ENCODE data around the gene ZSWIM8.

The ZSWIM8 gene

DNA sequence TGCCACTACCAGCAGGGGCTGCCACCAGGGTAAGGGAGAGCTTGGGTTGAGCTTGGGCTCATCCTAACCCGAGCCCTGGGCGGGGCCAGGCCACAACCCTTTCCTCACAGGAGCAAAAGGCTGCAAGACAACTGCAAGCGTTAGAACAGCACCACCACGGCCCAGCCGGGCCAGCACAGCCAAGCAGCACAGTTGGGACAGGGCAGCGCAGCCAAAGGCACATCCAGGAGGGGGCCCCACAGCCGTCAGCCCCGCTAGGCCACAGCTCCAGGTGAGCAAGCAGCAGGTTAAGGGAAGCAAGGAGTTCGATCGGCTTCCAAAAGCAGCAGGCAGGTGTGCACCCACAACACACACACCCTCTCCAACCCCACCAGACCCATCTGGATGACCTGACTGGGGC lies 33.0 kb downstream of the ZSWIM8 start:
- Histone ChIP-seq H2BK5ac (ENCODE audit: low read depth, low read length, poor library complexity) (no peak overlapping the region), H4K91ac (ENCODE audit: low read depth, low read length) (no peak overlapping the region), H4K12ac (ENCODE audit: low read depth, low read length) (no peak overlapping the region), H3K4ac (ENCODE audit: low read depth, low read length) (no peak overlapping the region), H3K18ac (ENCODE audit: low read length) (no peak overlapping the region), H4K8ac (ENCODE audit: low read depth, low read length) (no peak overlapping the region), H3K9me3 (ENCODE audit: insufficient read depth, low read depth, low read length) (peaks cover 1% of the 10 kb centered on the region), H2AK5ac (ENCODE audit: low read length) (no peak overlapping the region), H3K4me3 (ENCODE audit: low read depth, low read length) (no peak overlapping the region), H3K79me1 (ENCODE audit: low read length) (no peaks in the 10 kb centered on the region), H3K36me3 (ENCODE audit: control insufficient read depth in 1 of 2, insufficient read depth in 2 of 2, low read length in 2 of 2) (peaks cover 21 to 22% of the 10 kb centered on the region in 2 experiments), H3K14ac (ENCODE audit: low read length) (no peak overlapping the region), H2BK12ac (ENCODE audit: low read length) (no peak overlapping the region), H2AFZ (ENCODE audit: insufficient read depth, low read length, poor library complexity) (no peak overlapping the region), H3K79me2 (ENCODE audit: control insufficient read depth, insufficient read depth, low read length, poor library complexity) (no peaks in the 10 kb centered on the region), H3K4me1 (ENCODE audit: control insufficient read depth in 1 of 2, insufficient read depth in 2 of 2, low read length in 2 of 2) (peaks cover 0 to 5% of the 10 kb centered on the region in 2 experiments), H3K9ac (ENCODE audit: low read length) (no peak overlapping the region), H2BK120ac (ENCODE audit: insufficient read depth, low read length, poor library complexity) (no peak overlapping the region), H3K23ac (ENCODE audit: low read length) (no peak overlapping the region), H3K27ac (ENCODE audit: low read depth, low read length) (no peak overlapping the region), H3K4me2 (ENCODE audit: low read length) (no peak overlapping the region), H3K27me3 (ENCODE audit: insufficient read depth, low read length) (no peaks in the 10 kb centered on the region)
- DNase-seq, result no peak
- no CpG with 5 or more reads among the region's 10 CpGs for WGBS (ENCODE audit: extremely low coverage, insufficient coverage, insufficient read length)

DNA sequence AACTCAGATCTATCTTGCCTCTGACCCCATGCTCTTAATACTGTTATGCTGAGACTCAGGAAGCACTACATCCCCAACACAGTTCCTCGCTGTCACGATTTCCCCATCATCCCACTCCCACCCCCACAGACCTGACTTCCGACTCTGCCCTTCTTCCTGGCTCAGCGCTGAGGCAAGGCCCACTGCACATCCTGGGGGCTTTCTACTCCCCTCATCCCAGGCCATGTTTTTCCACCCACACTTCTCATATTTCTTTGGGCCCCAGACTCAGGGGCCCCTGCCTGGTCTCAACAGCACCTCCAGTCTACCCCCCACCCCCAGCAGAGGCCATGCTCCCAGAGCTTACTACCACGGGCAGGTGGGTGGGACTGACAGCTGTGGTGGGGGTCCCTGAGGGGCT lies 33.7 kb downstream of the ZSWIM8 start:
- Histone ChIP-seq H3K79me2 (ENCODE audit: control insufficient read depth, insufficient read depth, low read length, poor library complexity) (no peaks in the 10 kb centered on the region), H3K14ac (ENCODE audit: low read length) (no peak overlapping the region), H2AFZ (ENCODE audit: insufficient read depth, low read length, poor library complexity) (no peak overlapping the region), H2AK5ac (ENCODE audit: low read length) (no peak overlapping the region), H3K18ac (ENCODE audit: low read length) (no peak overlapping the region), H3K79me1 (ENCODE audit: low read length) (no peaks in the 10 kb centered on the region), H3K4me3 (ENCODE audit: low read depth, low read length) (no peak overlapping the region), H4K91ac (ENCODE audit: low read depth, low read length) (no peak overlapping the region), H3K9me3 (ENCODE audit: insufficient read depth, low read depth, low read length) (peaks cover 1% of the 10 kb centered on the region), H3K9ac (ENCODE audit: low read length) (no peak overlapping the region), H2BK5ac (ENCODE audit: low read depth, low read length, poor library complexity) (no peak overlapping the region), H3K4me2 (ENCODE audit: low read length) (no peak overlapping the region), H4K8ac (ENCODE audit: low read depth, low read length) (no peak overlapping the region), H3K4ac (ENCODE audit: low read depth, low read length) (no peak overlapping the region), H2BK120ac (ENCODE audit: insufficient read depth, low read length, poor library complexity) (no peak overlapping the region), H4K12ac (ENCODE audit: low read depth, low read length) (no peak overlapping the region), H3K27ac (ENCODE audit: low read depth, low read length) (no peak overlapping the region), H3K27me3 (ENCODE audit: insufficient read depth, low read length) (no peaks in the 10 kb centered on the region), H3K23ac (ENCODE audit: low read length) (no peak overlapping the region), H2BK12ac (ENCODE audit: low read length) (no peak overlapping the region), H3K4me1 (ENCODE audit: control insufficient read depth in 1 of 2, insufficient read depth in 2 of 2, low read length in 2 of 2) (peaks cover 0 to 5% of the 10 kb centered on the region in 2 experiments), H3K36me3 (ENCODE audit: control insufficient read depth in 1 of 2, insufficient read depth in 2 of 2, low read length in 2 of 2) (peaks cover 21% of the 10 kb centered on the region in 2 experiments)
- no CpG with 5 or more reads among the region's 5 CpGs for WGBS (ENCODE audit: extremely low coverage, insufficient coverage, insufficient read length)
- no peak for DNase-seq

DNA sequence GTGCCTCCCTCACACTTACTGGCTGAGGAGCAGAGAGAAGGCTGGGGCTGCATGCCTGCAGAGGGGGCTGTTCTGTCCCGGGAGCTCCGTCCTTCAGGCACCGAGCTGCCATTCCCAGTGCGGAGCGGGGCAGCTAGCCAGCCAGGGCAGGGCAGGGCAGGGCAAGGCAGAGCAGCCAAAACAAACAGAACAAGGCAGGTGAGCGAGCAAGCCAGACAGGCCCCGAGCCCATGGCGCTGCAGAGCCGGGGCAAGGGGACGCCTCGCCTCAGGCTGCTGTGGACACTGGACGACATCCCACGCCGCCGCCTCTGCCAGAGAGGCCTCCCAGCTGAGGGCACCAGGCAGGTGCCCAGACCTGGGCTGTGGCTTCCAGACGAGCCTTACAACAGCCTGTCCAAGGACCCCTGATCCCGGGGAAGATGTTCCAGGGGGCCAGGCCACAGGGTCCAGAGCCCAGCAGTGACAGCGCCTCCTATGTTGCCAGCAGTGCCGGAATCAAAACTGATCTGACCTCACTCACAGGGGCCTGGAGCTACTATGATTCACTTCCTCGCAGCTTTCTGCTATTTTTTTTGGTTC lies 34.2 kb downstream of the ZSWIM8 start:
- H3K18ac ChIP-seq (ENCODE audit: low read length), result no peak overlapping the region
- no peak overlapping the region for H3K14ac ChIP-seq (ENCODE audit: low read length)
- no CpG with 5 or more reads among the region's 20 CpGs for WGBS (ENCODE audit: extremely low coverage, insufficient coverage, insufficient read length)
- H3K79me2 ChIP-seq (ENCODE audit: control insufficient read depth, insufficient read depth, low read length, poor library complexity), result no peaks in the 10 kb centered on the region
- H4K91ac ChIP-seq (ENCODE audit: low read depth, low read length), result no peak overlapping the region
- H2BK120ac ChIP-seq (ENCODE audit: insufficient read depth, low read length, poor library complexity), result no peak overlapping the region
- H2BK12ac ChIP-seq (ENCODE audit: low read length), result no peak overlapping the region
- peaks cover 0 to 5% of the 10 kb centered on the region in 2 experiments for H3K4me1 ChIP-seq (ENCODE audit: control insufficient read depth in 1 of 2, insufficient read depth in 2 of 2, low read length in 2 of 2)
- H3K79me1 ChIP-seq (ENCODE audit: low read length), result no peaks in the 10 kb centered on the region
- no peak overlapping the region for H3K27ac ChIP-seq (ENCODE audit: low read depth, low read length)
- H3K27me3 ChIP-seq (ENCODE audit: insufficient read depth, low read length), result no peaks in the 10 kb centered on the region
- no peak overlapping the region for H2AK5ac ChIP-seq (ENCODE audit: low read length)
- no peak overlapping the region for H4K12ac ChIP-seq (ENCODE audit: low read depth, low read length)
- no peak overlapping the region for H3K4ac ChIP-seq (ENCODE audit: low read depth, low read length)
- H3K36me3 ChIP-seq (ENCODE audit: control insufficient read depth in 1 of 2, insufficient read depth in 2 of 2, low read length in 2 of 2), result peaks cover 24% of the 10 kb centered on the region in 2 experiments
- no peak overlapping the region for H3K4me2 ChIP-seq (ENCODE audit: low read length)
- DNase-seq, result no peak
- H3K23ac ChIP-seq (ENCODE audit: low read length), result no peak overlapping the region
- no peak overlapping the region for H3K9ac ChIP-seq (ENCODE audit: low read length)
- H2BK5ac ChIP-seq (ENCODE audit: low read depth, low read length, poor library complexity), result no peak overlapping the region
- H2AFZ ChIP-seq (ENCODE audit: insufficient read depth, low read length, poor library complexity), result no peak overlapping the region
- H3K4me3 ChIP-seq (ENCODE audit: low read depth, low read length), result no peak overlapping the region
- H4K8ac ChIP-seq (ENCODE audit: low read depth, low read length), result no peak overlapping the region
- peaks cover 1% of the 10 kb centered on the region for H3K9me3 ChIP-seq (ENCODE audit: insufficient read depth, low read depth, low read length)

DNA sequence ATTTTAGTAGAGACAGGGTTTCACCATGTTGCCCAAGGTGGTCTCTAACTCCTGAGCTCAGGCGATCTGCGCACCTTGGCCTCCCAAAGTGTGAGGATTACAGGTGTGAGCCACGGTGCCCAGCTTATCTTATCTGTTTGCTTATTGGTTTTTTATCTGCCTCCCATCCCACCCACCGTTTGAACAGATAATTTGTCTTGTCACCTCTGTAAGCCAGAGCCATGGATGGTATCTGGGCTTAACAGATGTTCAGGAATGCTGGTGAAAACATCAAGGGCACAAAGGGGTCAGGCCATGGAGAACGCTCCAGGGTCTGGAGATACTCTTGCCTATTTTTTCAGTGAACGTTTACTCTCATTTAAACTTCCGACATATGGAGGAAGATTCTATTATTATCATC lies 38.0 kb downstream of the ZSWIM8 start:
- H3K4me1 ChIP-seq (ENCODE audit: control insufficient read depth in 1 of 2, insufficient read depth in 2 of 2, low read length in 2 of 2), result no peaks in the 10 kb centered on the region
- H3K9me3 ChIP-seq (ENCODE audit: insufficient read depth, low read depth, low read length), result peaks cover 2% of the 10 kb centered on the region

More for the DNA sequence above, 38.0 kb downstream of the ZSWIM8 start:
- Histone ChIP-seq H2BK120ac (ENCODE audit: insufficient read depth, low read length, poor library complexity) (no peak overlapping the region), H3K79me1 (ENCODE audit: low read length) (no peaks in the 10 kb centered on the region), H2AK5ac (ENCODE audit: low read length) (no peak overlapping the region), H4K12ac (ENCODE audit: low read depth, low read length) (no peak overlapping the region), H2BK12ac (ENCODE audit: low read length) (no peak overlapping the region), H3K4me3 (ENCODE audit: low read depth, low read length) (no peak overlapping the region), H3K14ac (ENCODE audit: low read length) (no peak overlapping the region), H2BK5ac (ENCODE audit: low read depth, low read length, poor library complexity) (no peak overlapping the region), H3K27ac (ENCODE audit: low read depth, low read length) (no peak overlapping the region), H3K4me2 (ENCODE audit: low read length) (no peak overlapping the region), H3K36me3 (ENCODE audit: control insufficient read depth in 1 of 2, insufficient read depth in 2 of 2, low read length in 2 of 2) (peaks cover 20 to 25% of the 10 kb centered on the region in 2 experiments), H3K79me2 (ENCODE audit: control insufficient read depth, insufficient read depth, low read length, poor library complexity) (no peaks in the 10 kb centered on the region), H3K4ac (ENCODE audit: low read depth, low read length) (no peak overlapping the region), H4K8ac (ENCODE audit: low read depth, low read length) (no peak overlapping the region), H4K91ac (ENCODE audit: low read depth, low read length) (no peak overlapping the region), H2AFZ (ENCODE audit: insufficient read depth, low read length, poor library complexity) (no peak overlapping the region), H3K18ac (ENCODE audit: low read length) (no peak overlapping the region), H3K27me3 (ENCODE audit: insufficient read depth, low read length) (no peaks in the 10 kb centered on the region), H3K23ac (ENCODE audit: low read length) (no peak overlapping the region), H3K9ac (ENCODE audit: low read length) (no peak overlapping the region)
- no CpG with 5 or more reads among the region's 7 CpGs for WGBS (ENCODE audit: extremely low coverage, insufficient coverage, insufficient read length)
- no peak for DNase-seq

All from trophoblast cell (in vitro differentiated cells and primary cell).